HUDEP-2 (cell line): Measurements from ENCODE around the gene C1QTNF5.

Experiments used
- DNase-seq, 76 experiments: peaks; one replicate each; lab custom pipeline; 2025; ENCODE audit not compliant: unreplicated experiment in 76 of 76; lab: John Stamatoyannopoulos, UW

The C1QTNF5 gene

DNA sequence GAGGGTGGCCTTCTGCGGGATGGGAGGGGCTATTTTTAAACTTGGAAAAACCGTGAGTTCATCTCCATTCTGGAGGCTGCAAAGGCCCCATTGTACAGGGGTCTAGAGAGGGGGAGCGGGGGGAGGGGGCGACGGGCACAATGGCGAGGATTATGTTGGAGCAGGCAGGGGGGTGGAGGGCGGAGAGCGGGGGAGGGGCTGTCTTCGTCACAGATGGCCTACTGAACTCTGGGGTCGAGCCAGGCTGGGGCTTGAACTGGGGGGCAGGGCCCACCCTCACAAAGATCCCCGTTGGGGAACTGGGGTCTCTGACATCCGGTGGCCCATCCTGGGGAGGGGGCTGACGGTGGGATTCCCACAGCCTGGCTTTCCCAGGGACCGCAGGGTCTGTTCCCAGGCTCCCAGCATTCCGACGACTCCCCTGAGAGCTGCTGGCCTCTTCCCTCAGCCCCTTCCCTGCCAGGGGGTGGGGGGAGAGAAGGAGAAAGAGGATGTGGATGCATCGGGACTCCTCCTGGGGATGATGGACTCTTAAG is 20.4 kb downstream of the C1QTNF5 start:
- DNase-seq = no peak

DNA sequence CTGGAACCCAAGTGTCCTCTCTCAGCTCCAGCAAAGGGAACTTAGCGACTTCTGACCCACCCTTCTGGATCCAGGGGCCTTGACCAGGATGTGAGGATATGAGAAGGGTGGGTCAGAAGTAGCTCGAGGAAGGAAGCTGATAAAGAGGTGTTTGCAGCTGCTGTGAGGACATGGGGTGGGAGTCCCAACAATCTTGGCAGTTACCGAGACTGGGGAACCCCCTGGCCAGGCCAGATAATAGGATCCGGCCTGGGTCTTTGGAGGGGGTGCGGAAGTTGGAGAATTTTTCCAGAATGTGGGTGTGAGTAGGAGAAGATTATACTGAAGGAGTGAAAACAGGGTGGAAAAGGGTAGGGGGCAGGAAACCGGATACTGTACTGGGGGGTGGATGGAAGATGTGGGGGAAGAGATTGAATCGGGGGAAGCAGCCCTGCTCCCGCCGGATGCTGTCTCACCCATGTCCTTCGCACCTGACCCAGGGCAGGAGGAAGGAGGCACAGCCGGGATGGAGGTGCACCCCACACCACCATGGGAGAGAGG is 20.9 kb downstream of the C1QTNF5 start:
- DNase-seq = no peak

DNA sequence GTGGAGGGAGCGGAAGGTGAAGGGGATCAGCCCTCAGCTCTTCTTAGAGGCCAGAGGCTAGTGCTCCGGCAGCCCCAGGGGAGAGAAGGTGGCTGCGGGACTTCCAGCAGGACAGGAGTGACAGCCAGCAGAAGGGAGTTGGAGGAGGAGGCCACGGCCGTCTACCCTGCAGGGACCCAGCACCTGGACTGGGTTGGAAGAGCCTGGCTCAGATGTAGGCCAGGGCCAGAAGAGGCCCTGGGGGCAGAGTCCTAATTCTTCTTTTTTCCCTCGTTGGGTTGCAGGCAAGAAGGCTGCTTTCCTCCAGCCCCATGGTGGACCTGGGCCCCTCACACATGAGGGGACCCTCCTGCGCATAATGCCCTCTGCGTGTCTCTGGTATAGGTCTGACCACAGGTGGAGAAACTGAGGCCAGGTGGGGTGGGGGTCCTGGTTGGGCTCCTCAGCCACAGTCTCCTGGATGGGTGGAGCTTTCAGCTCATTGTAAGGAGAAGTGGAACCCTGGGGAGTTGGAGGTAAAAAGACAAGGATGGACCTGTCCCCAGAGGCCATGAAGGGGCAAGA is 21.5 kb downstream of the C1QTNF5 start:
- peak in 1 of 76 experiments; percentile 0 for DNase-seq

DNA sequence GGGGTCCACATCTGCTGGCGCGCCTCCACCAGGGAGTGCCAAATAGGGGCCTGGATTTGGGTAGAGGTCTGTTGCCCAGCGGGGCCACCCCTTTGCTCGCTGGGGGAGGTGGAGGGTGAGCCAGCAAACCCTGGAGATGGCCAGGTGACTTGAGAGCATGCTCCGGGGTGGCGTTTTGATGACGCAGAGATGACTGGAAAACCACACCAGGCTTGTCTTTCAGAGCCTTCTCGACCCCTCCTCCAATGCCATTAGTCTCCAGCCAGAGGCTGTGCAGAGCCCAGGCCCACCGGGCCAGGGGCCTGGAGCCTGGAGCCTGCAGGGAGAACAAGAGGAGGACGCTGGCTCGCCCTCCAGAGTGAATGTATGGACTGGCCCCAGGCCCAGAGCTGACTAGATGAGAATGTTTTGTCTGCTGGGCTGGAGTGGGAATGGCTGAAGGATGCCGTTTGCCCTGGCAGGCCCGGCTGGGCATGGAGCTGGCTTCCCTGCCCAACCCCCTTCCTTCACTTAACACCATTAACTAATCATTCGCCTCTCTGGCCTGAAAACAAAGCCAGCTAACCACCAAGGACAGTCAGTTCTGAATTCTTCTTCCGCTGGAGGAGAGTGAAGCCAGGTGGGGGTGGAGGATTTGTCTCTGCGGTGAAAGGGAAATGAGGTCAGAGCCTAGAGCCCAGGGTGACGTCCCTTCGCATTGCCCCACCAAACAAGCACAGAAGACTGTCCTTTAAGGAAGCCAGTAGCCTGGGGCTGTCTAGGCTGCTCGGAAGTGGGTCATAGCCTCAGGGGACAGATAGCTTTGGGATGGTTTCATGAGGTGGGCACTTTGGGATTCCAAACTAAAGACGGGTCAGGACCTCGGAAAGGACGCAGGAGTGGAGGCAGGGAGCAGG is 22.2 kb downstream of the C1QTNF5 start:
- no peak for DNase-seq

DNA sequence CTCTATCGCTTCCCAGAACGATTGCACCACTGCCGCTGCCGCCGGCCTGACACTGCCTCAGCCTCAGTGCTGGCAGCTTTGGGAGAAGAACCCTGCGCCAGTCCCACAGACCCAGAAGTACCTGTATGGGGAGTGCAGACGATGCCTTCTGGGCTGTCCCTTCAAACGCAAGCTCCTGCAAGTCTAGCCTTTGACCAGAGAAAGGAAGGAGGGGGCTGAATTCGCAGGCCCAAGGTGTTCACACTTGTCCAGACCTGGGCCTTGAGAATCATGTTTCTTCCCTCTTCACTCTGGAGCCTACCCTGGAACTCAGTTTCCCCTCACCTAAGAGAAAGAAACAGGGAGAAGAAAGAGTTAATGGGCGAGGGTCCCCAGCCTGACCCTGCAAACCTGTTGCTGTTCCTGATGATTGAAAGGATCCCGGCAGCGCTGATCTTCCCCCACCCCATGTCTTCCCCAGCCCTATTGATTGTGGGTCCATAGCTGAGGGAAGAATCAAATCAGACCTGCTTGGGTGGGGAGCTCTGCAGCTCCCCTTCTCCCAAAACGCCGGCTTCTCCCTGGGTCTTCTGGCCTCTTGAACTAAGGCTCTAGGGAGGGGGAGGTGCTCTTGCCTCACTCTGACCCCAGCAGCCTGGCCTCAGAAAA is 23.0 kb downstream of the C1QTNF5 start:
- DNase-seq = no peak

- DNase-seq = no peak
These were observed 23.7 kb downstream of the C1QTNF5 start, which contains the start of gene MCAM for GRCh38 chr11:119316729-119317591. TSS of gene MCAM (minus strand) at chr11:119317130. CDS start at chr11:119317101, 29 bp downstream.

DNA sequence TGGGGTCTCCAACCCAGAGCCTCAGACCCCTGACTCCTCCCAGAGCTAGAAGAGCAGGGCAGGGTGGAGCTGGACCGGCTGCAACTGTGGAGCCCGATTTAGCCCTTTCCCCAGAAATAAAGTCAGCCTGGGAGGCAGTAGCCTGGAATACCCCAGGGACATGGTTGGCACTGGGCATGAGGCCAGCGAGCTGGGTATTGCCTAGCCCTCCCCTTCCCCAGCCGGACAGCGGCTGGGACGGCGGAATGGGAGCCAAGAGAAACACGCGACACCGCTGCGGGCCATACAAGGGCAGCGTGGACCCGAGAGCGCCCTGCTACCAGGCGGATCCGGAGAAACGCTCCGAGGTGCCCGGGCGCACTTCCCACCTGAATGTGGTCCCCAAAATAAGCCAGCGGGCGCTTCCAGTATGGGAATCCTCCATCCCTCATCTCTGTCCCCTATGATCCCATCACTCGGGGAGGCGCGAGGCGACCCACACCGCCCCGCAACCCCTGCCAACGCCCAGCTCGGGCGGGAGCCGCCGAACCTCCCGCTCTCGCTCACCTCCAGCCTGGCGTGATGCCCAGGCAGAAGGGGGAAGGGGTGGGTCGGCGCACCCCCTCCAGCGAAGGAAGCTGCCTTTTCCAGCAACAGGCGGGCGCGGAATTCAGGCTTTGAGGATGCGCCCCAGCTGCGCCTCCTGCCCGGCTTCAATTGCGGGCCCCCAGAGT is 24.5 kb downstream of the C1QTNF5 start:
- no peak for DNase-seq

- no peak for DNase-seq
These were observed 25.3 kb downstream of the C1QTNF5 start for GRCh38 chr11:119315131-119316015.

GRCh38 chr11:119314726-119315125 is 26.0 kb downstream of the C1QTNF5 start:
- DNase-seq = no peak

- DNase-seq = no peak
These were observed 30.0 kb downstream of the C1QTNF5 start for GRCh38 chr11:119310682-119311052.

- no peak for DNase-seq
These were observed 30.6 kb downstream of the C1QTNF5 start for GRCh38 chr11:119309953-119310681.

DNA sequence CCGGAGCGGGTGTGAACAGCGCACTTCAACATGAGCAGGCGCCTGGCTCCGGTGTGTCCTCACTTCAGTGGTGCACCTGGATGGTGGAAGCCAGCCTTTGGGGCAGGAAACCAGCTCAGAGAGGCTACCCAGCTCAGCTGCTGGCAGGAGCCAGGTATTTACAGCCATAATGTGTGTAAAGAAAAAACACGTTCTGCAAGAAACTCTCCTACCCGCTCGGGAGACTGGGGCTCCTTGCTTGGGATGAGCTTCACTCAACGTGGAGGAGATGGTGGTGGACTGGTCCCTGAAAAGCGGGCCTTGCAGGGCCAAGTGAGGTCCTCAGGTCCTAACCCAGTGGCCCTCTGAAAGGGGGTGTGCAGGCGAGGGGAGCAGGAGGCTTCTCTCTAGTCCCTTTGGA is 31.3 kb downstream of the C1QTNF5 start:
- no peak for DNase-seq

DNA sequence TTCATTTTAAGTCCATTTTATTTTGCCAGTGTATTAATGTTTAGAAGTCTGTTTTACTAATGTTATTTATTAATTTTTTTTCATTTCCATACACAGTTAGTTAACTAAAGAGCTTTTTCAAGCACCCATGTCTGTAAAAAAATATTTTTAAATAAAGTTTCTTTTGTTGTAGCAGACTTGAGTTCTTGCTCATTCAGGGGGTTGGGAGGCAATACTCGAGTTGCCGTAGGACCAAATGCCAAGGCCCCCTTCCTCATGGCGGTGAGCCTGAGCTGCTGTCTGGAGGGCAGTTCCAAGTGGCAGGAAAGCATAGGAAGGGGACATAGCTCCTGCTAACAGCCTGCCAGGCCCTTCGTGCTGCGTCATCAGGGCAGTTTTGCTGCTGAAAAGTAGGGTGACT is 32.7 kb downstream of the C1QTNF5 start:
- DNase-seq = no peak

DNA sequence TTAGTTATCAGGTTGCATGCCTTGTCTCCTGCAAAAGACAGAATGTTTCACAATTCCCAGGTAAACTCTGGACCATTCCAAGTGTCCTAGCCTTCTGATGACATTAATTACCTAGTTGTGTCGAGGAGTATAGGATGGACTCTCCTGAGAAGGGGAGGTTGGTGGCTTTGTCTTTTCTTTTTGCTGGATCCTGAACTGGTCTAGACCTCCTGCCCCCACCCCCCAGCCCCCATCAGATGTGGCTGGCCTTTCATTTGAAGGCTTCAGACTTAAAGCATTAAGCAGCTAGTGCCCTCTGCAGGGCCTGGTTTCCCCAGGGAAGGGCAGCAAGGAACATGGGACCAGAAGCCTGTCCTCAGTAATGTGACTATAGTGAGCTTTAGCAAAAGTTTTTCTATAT is 33.5 kb downstream of the C1QTNF5 start:
- no peak for DNase-seq

DNA sequence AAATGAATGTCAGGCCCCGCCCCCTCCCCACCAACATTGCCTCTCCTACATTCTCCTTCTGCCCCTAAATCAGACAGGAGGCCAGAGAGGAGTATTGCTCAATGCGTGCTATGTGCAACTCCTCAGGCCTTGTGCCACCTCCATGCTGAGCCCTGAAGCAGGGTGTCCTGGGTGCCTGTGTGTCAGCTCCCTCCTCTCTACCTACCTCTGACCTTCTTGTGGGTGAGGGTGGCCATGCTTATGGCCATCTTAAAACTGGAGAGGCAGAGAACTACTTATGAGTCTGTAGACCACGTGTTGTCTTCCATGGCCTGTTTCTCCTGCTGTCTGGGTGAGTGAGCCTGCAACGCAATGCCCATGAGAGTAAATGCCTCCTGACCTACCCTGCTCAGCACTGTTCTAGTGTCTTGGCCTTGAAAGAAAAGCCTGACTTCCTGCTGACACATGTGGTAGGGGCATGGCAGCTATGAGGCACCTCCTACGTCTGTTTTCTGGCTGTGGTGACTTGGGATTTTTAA is 34.3 kb downstream of the C1QTNF5 start:
- DNase-seq = no peak

DNA sequence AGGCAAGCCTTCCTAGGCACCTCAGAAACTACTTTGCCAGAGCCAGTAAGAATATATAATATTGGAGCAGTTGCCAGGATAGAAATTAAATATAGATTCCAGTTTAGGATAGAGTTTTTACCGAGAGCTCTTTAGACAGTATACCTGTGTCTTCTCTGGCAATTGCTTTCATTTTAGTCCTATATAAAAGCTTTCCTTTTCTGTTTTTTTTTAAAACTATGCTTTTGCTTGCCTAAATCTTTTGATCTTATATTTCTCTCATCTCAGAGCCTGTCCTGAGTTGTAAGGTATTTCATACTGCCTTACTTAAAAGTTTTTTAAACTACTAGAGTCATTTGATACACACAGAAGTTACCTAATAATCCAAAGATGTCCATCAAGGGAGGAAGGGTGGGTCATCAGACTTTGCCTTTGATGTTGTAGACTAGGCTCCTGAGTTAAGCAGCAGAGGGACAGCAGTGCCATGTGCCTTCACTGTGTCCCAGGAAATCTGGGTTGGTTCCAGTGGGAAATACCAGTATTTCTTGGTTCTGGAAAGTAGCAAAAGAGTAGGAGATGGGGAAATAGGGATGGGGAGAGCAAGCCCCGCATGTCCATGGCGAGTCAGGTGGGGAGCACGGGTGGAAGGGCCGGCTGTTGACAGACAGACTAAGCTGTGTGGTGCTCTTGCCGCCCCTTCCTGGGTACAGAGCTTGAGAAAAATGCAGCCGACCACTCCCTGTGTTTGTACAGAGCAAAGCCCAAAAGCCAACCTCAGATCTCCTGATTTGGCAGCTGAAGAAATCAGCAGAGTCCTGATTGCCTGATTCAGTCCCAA is 34.9 kb downstream of the C1QTNF5 start:
- DNase-seq = no peak

DNA sequence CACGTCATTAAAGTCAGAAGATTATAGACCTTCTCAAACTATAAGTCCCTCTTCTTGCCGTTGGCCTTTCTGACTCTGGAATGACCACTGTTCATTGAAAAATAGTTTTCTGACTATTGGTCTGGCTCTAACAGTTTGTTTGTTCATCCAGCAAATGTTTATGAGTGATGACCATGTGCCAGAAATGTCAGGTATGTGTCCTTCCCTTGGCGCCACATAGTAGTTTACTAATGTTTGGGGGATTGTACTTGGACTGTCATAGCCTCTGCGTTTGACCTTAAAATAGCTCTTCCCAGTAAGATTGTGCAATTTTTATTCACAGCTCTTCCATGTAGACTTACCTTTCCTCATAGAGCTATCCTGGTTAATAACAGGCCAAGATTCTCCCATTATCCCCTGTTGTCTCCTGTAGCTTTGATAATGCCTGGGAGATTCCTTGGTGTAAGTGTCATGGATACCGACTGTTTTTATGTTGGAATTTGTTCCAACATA is 37.4 kb downstream of the C1QTNF5 start:
- DNase-seq = no peak
